Measurements from ENCODE around the gene ZEB2. TPM values are rescaled to one million over a fixed set of nuclear protein-coding genes. Genes with fewer than 3 reads are reported as not detected.

ZEB2 gene
- total and polyA plus RNA-seq, 12 donors = 17.2 to 99.5 (median 83.0) TPM

DNA sequence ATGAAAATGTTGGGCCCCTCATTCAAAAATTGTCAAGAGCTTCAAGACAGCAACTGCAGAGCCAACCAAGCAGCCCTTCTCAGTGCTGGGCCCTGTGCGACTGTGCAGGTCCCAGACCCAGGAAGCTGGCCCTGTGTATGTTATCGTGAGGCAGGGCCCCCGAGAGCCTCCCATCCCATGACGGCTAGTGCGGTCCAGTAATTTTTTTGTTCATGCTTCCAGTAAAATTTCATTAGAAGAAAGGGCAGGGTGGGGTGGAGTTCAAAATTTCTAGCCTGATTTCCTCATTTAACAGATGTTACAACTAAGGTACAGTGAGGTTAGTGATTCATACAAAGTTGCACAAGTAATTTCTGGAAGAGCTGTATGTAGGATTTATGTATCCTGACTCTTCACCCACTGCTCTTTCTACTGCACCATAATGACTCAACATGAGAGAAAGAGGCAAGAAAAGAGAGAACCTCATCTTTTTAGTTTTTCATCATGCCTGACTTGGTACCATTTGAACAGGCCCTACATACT, 105.5 kb downstream of the ZEB2 start:
- Histone ChIP-seq H3K9me3 (no peaks in the 10 kb centered on the region), H3K27me3 (no peaks in the 10 kb centered on the region), H3K36me3 (peaks cover 0 to 79% (median 3%) of the 10 kb centered on the region in 9 donors), H3K27ac (peak overlapping the region in 4 of 10 donors; percentile 1 to 87 (median 56)), H3K4me3 (no peak overlapping the region), H3K4me1 (peaks cover 0 to 51% (median 3%) of the 10 kb centered on the region in 9 donors)
- ATAC-seq (peak in 4 of 8 donors; percentile 44 to 94 (median 60)), DNase-seq (no peak)
- WGBS, 2 donors = 88 to 91% methylated on average over 5 of the region's 5 CpGs
- TF ChIP-seq CTCF (IDR thresholded peaks at IDR 0.05) = no peak
- intact Hi-C loops (cut with DNase I) = no loop called here

- TF ChIP-seq CTCF (IDR thresholded peaks at IDR 0.05) = no peak
- peak in 2 of 8 donors; percentile 28 to 50 for ATAC-seq
- H3K27ac ChIP-seq = peak overlapping the region in 2 of 10 donors; percentile 62 to 87
- whole genome bisulfite sequencing, 2 donors = 67 to 84% methylated on average over 2 of the region's 2 CpGs
- peaks cover 0 to 62% (median 3%) of the 10 kb centered on the region in 9 donors for H3K4me1 ChIP-seq
- DNase-seq = no peak
- H3K27me3 ChIP-seq = no peaks in the 10 kb centered on the region
- intact Hi-C loops (cut with DNase I) = no loop called here
- H3K4me3 ChIP-seq = no peak overlapping the region
- H3K9me3 ChIP-seq = no peaks in the 10 kb centered on the region
- H3K36me3 ChIP-seq = peaks cover 0 to 79% (median 10%) of the 10 kb centered on the region in 9 donors
Measured at GRCh38 chr2:144412709-144413108, 107.2 kb downstream of the ZEB2 start.

DNA sequence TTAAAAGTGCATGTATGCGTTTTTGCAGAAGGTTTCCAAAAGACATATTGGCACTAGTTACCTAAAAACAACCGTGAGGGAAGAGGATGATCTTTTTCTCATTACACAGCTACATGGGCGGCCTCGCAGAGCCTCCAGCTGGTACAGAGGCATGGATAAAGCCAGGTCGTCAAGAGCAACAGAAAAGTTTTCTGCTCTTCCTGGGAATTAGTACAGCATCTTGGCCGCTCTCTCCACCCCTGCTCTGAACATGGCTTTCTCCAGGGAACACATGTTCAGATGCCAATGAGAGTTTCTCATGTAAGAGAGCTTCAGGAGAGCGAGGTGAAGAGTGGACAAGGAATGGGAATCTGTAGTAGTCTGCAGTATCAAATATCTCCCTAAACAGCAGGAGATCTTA, 108.4 kb downstream of the ZEB2 start:
- intact Hi-C loops (cut with DNase I) = no loop called here
- ATAC-seq (no peak), DNase-seq (no peak)
- no peak for TF ChIP-seq CTCF (IDR thresholded peaks at IDR 0.05)
- Histone ChIP-seq H3K27me3 (no peaks in the 10 kb centered on the region), H3K9me3 (no peaks in the 10 kb centered on the region), H3K4me1 (peaks cover 0 to 63% (median 5%) of the 10 kb centered on the region in 9 donors), H3K36me3 (peaks cover 0 to 79% (median 10%) of the 10 kb centered on the region in 9 donors), H3K4me3 (no peak overlapping the region), H3K27ac (no peak overlapping the region)
- 84 to 91% methylated on average over 7 of the region's 7 CpGs for WGBS, 2 donors

- intact Hi-C loops (cut with DNase I) = no loop called here
- Histone ChIP-seq H3K4me1 (peaks cover 0 to 63% (median 15%) of the 10 kb centered on the region in 9 donors), H3K27me3 (no peaks in the 10 kb centered on the region), H3K9me3 (no peaks in the 10 kb centered on the region), H3K36me3 (peaks cover 0 to 87% (median 10%) of the 10 kb centered on the region in 9 donors), H3K4me3 (no peak overlapping the region), H3K27ac (no peak overlapping the region)
- no peak for DNase-seq
- TF ChIP-seq CTCF (IDR thresholded peaks at IDR 0.05) = no peak
- no peak for ATAC-seq
Measured at GRCh38 chr2:144409241-144409640, 110.7 kb downstream of the ZEB2 start.
